SK-N-SH (cell line): ENCODE results near the gene SNX3. TPM values are rescaled to one million over a fixed set of nuclear protein-coding genes. Genes with fewer than 3 reads are reported as not detected.

Source experiments
- CTCF ChIA-PET: fragments of 300-600, 350-600 bp; formaldehyde crosslinking; extraction: SDS; loops from one replicate; lab custom pipeline; 2021; lab: Yijun Ruan, JAX
- POLR2A ChIA-PET: fragments of 350-600 bp; sonication (Branson Sonifier 250); formaldehyde crosslinking; extraction: SDS; loops from one replicate; lab custom pipeline; 2020; ENCODE audit warnings: antibody characterized with exemption, inconsistent platforms; lab: Yijun Ruan, JAX
- DNase-seq: peaks from one replicate; pipeline ENCODE4 v3.0.0; 2012
- H2AFZ ChIP-seq: fragments of 200-600 bp; sonication (generic); 2 replicates; pipeline ENCODE4 v1.8.1; 2016; ENCODE audit warnings: antibody characterized with exemption, mild to moderate bottlenecking, low read depth
- H3F3A ChIP-seq: fragments of 200-600 bp; sonication (generic); replicated peaks from 2 replicates; pipeline ENCODE3; 2016; ENCODE audit warnings: antibody characterized with exemption, mild to moderate bottlenecking; ENCODE audit not compliant: insufficient read depth
- H3K27ac ChIP-seq, 2 experiments: fragments of 200-500 bp in 1 of 2; fragments of 200-600 bp in 1 of 2; sonication (Bioruptor generic) in 1 of 2; sonication (generic), shearing (Covaris generic) in 1 of 2; 2 replicates each; pipeline versions ENCODE4 v1.5.1 to v1.6.1; 2014 to 2016; ENCODE audit warnings: low read depth in 2 of 2, inconsistent platforms in 1 of 2, low read length in 1 of 2, mild to moderate bottlenecking in 1 of 2, mixed read lengths in 1 of 2
- H3K27me3 ChIP-seq: fragments of 200-600 bp; sonication (generic), shearing (Covaris generic); 2 replicates; pipeline ENCODE4 v1.6.1; 2016; ENCODE audit warnings: mixed run types; ENCODE audit not compliant: insufficient read depth
- H3K36me3 ChIP-seq, 2 experiments: fragments of 200-500 bp in 1 of 2; fragments of 200-600 bp in 1 of 2; sonication (Bioruptor generic) in 1 of 2; sonication (generic) in 1 of 2; replicated peaks in 1 of 2; 2 replicates each; pipeline versions ENCODE3 to v1.5.1; 2014 to 2016; ENCODE audit warnings: low read length in 1 of 2, mild to moderate bottlenecking in 1 of 2; ENCODE audit not compliant: insufficient read depth in 2 of 2, control insufficient read depth in 1 of 2
- H3K4me1 ChIP-seq, 2 experiments: fragments of 200-500 bp in 1 of 2; fragments of 200-600 bp in 1 of 2; sonication (Bioruptor generic) in 1 of 2; sonication (generic), shearing (Covaris generic) in 1 of 2; 2 replicates each; pipeline versions ENCODE4 v1.5.1 to v1.6.1; 2014 to 2016; ENCODE audit warnings: low read depth in 1 of 2, low read length in 1 of 2, mixed run types in 1 of 2; ENCODE audit not compliant: insufficient read depth in 2 of 2, control insufficient read depth in 1 of 2
- H3K4me2 ChIP-seq: fragments of 200-600 bp; sonication (generic), shearing (Covaris generic); 2 replicates; pipeline ENCODE4 v1.6.1; 2017; ENCODE audit warnings: mixed run types
- H3K4me3 ChIP-seq, 2 experiments: fragments of 200-500 bp in 1 of 2; fragments of 200-600 bp in 1 of 2; sonication (Bioruptor generic) in 1 of 2; sonication (generic), shearing (Covaris generic) in 1 of 2; 2 replicates each; pipeline versions ENCODE4 v1.5.1 to v1.8.1; 2014 to 2016; ENCODE audit warnings: low read depth in 2 of 2, inconsistent platforms in 1 of 2, low read length in 1 of 2, mild to moderate bottlenecking in 1 of 2, mixed read lengths in 1 of 2, moderate library complexity in 1 of 2
- H3K79me2 ChIP-seq: fragments of 200-600 bp; sonication (generic); 2 replicates; pipeline ENCODE4 v1.8.1; 2017; ENCODE audit warnings: mild to moderate bottlenecking; ENCODE audit not compliant: insufficient read depth
- H3K9ac ChIP-seq: fragments of 200-600 bp; sonication (generic); 2 replicates; pipeline ENCODE4 v1.6.1; 2017; ENCODE audit warnings: mixed run types
- H3K9me2 ChIP-seq: fragments of 200-600 bp; sonication (generic); 2 replicates; pipeline ENCODE4 v1.6.1; 2017; ENCODE audit warnings: mixed run types
- H3K9me3 ChIP-seq: fragments of 200-600 bp; sonication (generic); 2 replicates; pipeline ENCODE4 v1.6.1; 2017; ENCODE audit warnings: mixed run types, mild to moderate bottlenecking, moderate library complexity
- H4K20me1 ChIP-seq: fragments of 200-600 bp; sonication (generic); 2 replicates; pipeline ENCODE4 v1.6.1; 2017; ENCODE audit warnings: mild to moderate bottlenecking, mixed run types; ENCODE audit not compliant: insufficient read depth
- CHD2 ChIP-seq: fragments of 150-350 bp; IDR thresholded peaks from 2 replicates; pipeline ENCODE4 v1.6.1; 2018; ENCODE audit warnings: low read length; ENCODE audit not compliant: partially characterized antibody
- EP300 ChIP-seq, 2 experiments: IDR thresholded peaks; 2 replicates each; pipeline versions ENCODE4 v1.4.0 to v1.6.1; 2012; ENCODE audit warnings: borderline replicate concordance in 1 of 2, low read depth in 1 of 2, low read length in 1 of 2
- EZH2phosphoT487 ChIP-seq: fragments of 200-600 bp; sonication (generic); IDR thresholded peaks from 2 replicates; pipeline ENCODE4 v1.6.1; 2017; ENCODE audit warnings: low read depth, mixed run types, mild to moderate bottlenecking, antibody characterized with exemption, moderate library complexity, borderline replicate concordance
- MEF2A ChIP-seq: IDR thresholded peaks from 2 replicates; pipeline ENCODE4 v1.4.0; 2012; ENCODE audit warnings: low read depth, borderline replicate concordance
- MXI1 ChIP-seq: IDR thresholded peaks from 2 replicates; pipeline ENCODE4 v1.6.1; 2012; ENCODE audit warnings: mild to moderate bottlenecking, low read depth, low read length, improper control_type of control experiment
- NFIC ChIP-seq: IDR thresholded peaks from 2 replicates; pipeline ENCODE4 v1.4.0; 2012; ENCODE audit warnings: borderline replicate concordance
- RAD21 ChIP-seq: IDR thresholded peaks from 2 replicates; pipeline ENCODE4 v1.6.1; 2012; ENCODE audit warnings: mild to moderate bottlenecking, low read length
- RFX5 ChIP-seq: IDR thresholded peaks from 2 replicates; pipeline ENCODE4 v1.6.1; 2012; ENCODE audit warnings: mild to moderate bottlenecking, improper control_type of control experiment, low read length
- TAF1 ChIP-seq: IDR thresholded peaks from 2 replicates; pipeline ENCODE4 v1.6.1; 2012; ENCODE audit warnings: low read depth, mild to moderate bottlenecking, low read length, moderate library complexity, borderline replicate concordance
- WGBS: methylation state at CpG from one replicate; pipeline ENCODE4 v1.1.6; 2017; ENCODE audit warnings: low lambda C conversion rate; 5-methylcytosine and 5-hydroxymethylcytosine counted together
- polyA plus RNA-seq, 3 experiments: library from polyadenylated mRNA; depleted of rRNA; stranded (reverse); fragments of >200 nt; gene quantifications; 2 replicates each; pipeline ENCODE4 v1.2.3, GENCODE V29; 2012
- TF ChIP-seq, protein P1 (sequence below): fragments of 200-600 bp; sonication (generic); IDR thresholded peaks from 2 replicates; pipeline ENCODE4 v1.6.1; 2017; ENCODE audit warnings: antibody characterized with exemption, mild to moderate bottlenecking, moderate library complexity
- TF ChIP-seq, protein P2 (sequence below): fragments of 150-350 bp; IDR thresholded peaks from 2 replicates; pipeline ENCODE4 v1.6.1; 2017; ENCODE audit warnings: antibody characterized with exemption, low read length, low read depth, borderline replicate concordance

Gene SNX3
- polyA plus RNA-seq, 1 of the 3 experiments (the other 2 are of a cell fraction), result 105 TPM

DNA sequence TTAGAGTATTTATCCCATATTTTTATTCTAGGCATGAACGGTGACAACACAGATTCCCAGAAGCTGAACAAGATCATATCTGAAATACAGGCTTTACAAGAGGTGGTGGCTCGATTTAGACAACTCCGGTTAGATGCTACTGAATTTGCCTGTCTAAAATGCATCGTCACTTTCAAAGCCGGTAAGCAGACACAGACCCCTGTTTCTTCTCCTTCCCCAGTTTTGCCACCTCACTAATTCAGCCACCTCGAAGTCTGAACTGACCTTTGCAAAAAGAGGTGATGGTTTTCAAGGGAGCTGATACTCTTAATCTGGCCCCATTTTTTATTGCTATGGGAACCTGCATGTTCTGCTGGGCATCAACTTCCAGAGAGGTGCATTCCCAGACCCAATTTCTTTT lies 80.1 kb downstream of the SNX3 start:
- CTCF ChIA-PET, result interaction anchor here (2.7 kb wide), 1 partner anchor 12 kb away, joined by 11 read pairs; no protein-coding TSS in a partner anchor
- H3K36me3 ChIP-seq, result no peaks in the 10 kb centered on the region

DNA sequence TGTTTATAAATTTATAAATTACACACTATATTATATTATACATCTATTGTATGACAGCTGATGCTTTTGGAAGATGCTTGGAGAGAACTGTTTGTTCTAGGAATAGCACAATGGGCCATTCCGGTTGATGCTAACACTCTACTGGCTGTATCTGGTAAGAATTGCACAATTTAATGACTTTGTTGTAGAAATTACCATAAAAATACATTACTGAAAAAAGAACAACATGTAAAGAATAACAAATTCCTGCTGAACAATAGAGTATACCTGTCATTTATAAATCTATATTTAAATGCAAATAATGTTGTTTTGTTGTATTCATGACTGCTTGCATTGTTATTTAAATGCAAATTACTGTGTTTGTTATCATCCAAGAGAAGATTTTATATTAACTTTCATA lies 80.6 kb downstream of the SNX3 start:
- Histone ChIP-seq H3F3A (no peaks in the 10 kb centered on the region), H3K36me3 (no peaks in the 10 kb centered on the region), H3K4me1 (no peaks in the 10 kb centered on the region), H3K9me3 (no peaks in the 10 kb centered on the region), H3K4me3 (no peak overlapping the region), H3K9ac (no peak overlapping the region), H3K27me3 (peaks cover 4% of the 10 kb centered on the region), H3K27ac (no peak overlapping the region), H3K4me2 (no peak overlapping the region), H3K79me2 (no peaks in the 10 kb centered on the region), H4K20me1 (no peaks in the 10 kb centered on the region), H3K9me2 (no peaks in the 10 kb centered on the region), H2AFZ (no peak overlapping the region)
- DNase-seq, result no peak
- ChIA-PET POLR2A (no interaction called here), CTCF (interaction anchor here (1.4 to 2.7 kb wide), 2 partner anchors 11 to 20 kb away, joined by 3 to 11 read pairs; no protein-coding TSS in a partner anchor)
- no peak for TF ChIP-seq MEF2A
- TF ChIP-seq, protein P1, sequence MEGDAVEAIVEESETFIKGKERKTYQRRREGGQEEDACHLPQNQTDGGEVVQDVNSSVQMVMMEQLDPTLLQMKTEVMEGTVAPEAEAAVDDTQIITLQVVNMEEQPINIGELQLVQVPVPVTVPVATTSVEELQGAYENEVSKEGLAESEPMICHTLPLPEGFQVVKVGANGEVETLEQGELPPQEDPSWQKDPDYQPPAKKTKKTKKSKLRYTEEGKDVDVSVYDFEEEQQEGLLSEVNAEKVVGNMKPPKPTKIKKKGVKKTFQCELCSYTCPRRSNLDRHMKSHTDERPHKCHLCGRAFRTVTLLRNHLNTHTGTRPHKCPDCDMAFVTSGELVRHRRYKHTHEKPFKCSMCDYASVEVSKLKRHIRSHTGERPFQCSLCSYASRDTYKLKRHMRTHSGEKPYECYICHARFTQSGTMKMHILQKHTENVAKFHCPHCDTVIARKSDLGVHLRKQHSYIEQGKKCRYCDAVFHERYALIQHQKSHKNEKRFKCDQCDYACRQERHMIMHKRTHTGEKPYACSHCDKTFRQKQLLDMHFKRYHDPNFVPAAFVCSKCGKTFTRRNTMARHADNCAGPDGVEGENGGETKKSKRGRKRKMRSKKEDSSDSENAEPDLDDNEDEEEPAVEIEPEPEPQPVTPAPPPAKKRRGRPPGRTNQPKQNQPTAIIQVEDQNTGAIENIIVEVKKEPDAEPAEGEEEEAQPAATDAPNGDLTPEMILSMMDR, result no peak
- no peak for TF ChIP-seq RAD21
- TF ChIP-seq TAF1, result no peak
- TF ChIP-seq, protein P2, sequence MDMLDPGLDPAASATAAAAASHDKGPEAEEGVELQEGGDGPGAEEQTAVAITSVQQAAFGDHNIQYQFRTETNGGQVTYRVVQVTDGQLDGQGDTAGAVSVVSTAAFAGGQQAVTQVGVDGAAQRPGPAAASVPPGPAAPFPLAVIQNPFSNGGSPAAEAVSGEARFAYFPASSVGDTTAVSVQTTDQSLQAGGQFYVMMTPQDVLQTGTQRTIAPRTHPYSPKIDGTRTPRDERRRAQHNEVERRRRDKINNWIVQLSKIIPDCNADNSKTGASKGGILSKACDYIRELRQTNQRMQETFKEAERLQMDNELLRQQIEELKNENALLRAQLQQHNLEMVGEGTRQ, result no peak
- TF ChIP-seq CHD2, result no peak
- TF ChIP-seq NFIC, result no peak
- TF ChIP-seq EP300 (IDR thresholded peaks at IDR 0.05; ENCODE audit: borderline replicate concordance in 1 of 2, low read depth in 1 of 2, low read length in 1 of 2), result no peak
- TF ChIP-seq RFX5, result no peak
- no peak for TF ChIP-seq EZH2phosphoT487
- 79% methylated on average over 1 of the region's 1 CpG for WGBS

More for the DNA sequence above, 80.1 kb downstream of the SNX3 start:
- no peaks in the 10 kb centered on the region for H3K9me3 ChIP-seq
- no peak for TF ChIP-seq MXI1
- TF ChIP-seq, all 33 proteins: peak for 0
- no peak for DNase-seq
- Histone ChIP-seq H3K4me3 (no peak overlapping the region), H3K4me1 (no peaks in the 10 kb centered on the region), H4K20me1 (no peaks in the 10 kb centered on the region), H3K79me2 (no peaks in the 10 kb centered on the region), H3K27ac (no peak overlapping the region), H3K9ac (no peak overlapping the region), H3F3A (no peaks in the 10 kb centered on the region), H3K9me2 (no peaks in the 10 kb centered on the region), H3K27me3 (peaks cover 4% of the 10 kb centered on the region), H2AFZ (no peak overlapping the region), H3K4me2 (no peak overlapping the region)
- POLR2A ChIA-PET, result no interaction called here
- WGBS, result 62% methylated on average over 6 of the region's 6 CpGs
